Measurements from ENCODE around the gene RNASE8.

Gene RNASE8

GRCh38 chr14:21066882-21067502 is 9.4 kb downstream of the RNASE8 start:
- Histone ChIP-seq H2AFZ (ENCODE audit: low read depth, low read length) (no peak overlapping the region), H3K27me3 (ENCODE audit: insufficient read depth, low read length) (no peaks in the 10 kb centered on the region), H3K36me3 (ENCODE audit: insufficient read depth, low read length) (no peaks in the 10 kb centered on the region), H3K4me1 (ENCODE audit: insufficient read depth, low read length) (peaks cover 20% of the 10 kb centered on the region), H3K9me3 (ENCODE audit: low read length) (no peaks in the 10 kb centered on the region), H3K4me3 (ENCODE audit: low read length) (no peak overlapping the region)

- peak overlapping the region; percentile 20 for H2AFZ ChIP-seq (ENCODE audit: low read depth, low read length)
- no peaks in the 10 kb centered on the region for H3K27me3 ChIP-seq (ENCODE audit: insufficient read depth, low read length)
- H3K4me1 ChIP-seq (ENCODE audit: insufficient read depth, low read length), result peaks cover 19% of the 10 kb centered on the region
- H3K9me3 ChIP-seq (ENCODE audit: low read length), result no peaks in the 10 kb centered on the region
- peak overlapping the region; percentile 85 for H3K4me3 ChIP-seq (ENCODE audit: low read length)
- peaks cover 15% of the 10 kb centered on the region for H3K36me3 ChIP-seq (ENCODE audit: insufficient read depth, low read length)
Measured at GRCh38 chr14:21068521-21069387, 11.1 kb downstream of the RNASE8 start.

GRCh38 chr14:21069388-21070082 is 11.9 kb downstream of the RNASE8 start:
- H3K4me1 ChIP-seq (ENCODE audit: insufficient read depth, low read length), result peaks cover 17% of the 10 kb centered on the region
- no peaks in the 10 kb centered on the region for H3K27me3 ChIP-seq (ENCODE audit: insufficient read depth, low read length)
- peak overlapping the region; percentile 85 for H3K4me3 ChIP-seq (ENCODE audit: low read length)
- H2AFZ ChIP-seq (ENCODE audit: low read depth, low read length), result peak overlapping the region; percentile 20
- H3K9me3 ChIP-seq (ENCODE audit: low read length), result no peaks in the 10 kb centered on the region
- peaks cover 20% of the 10 kb centered on the region for H3K36me3 ChIP-seq (ENCODE audit: insufficient read depth, low read length)

GRCh38 chr14:21070083-21070609 is 12.5 kb downstream of the RNASE8 start, which contains the start of gene ARHGEF40:
TSS of gene ARHGEF40 (plus strand) at chr14:21070304. CDS start at chr14:21070397, 93 bp downstream.
- H3K9me3 ChIP-seq (ENCODE audit: low read length), result no peaks in the 10 kb centered on the region
- H2AFZ ChIP-seq (ENCODE audit: low read depth, low read length), result peak within 1 kb of the TSS; percentile 20
- H3K4me1 ChIP-seq (ENCODE audit: insufficient read depth, low read length), result peaks cover 17% of the 10 kb centered on the region
- H3K4me3 ChIP-seq (ENCODE audit: low read length), result peak within 1 kb of the TSS; percentile 85
- H3K36me3 ChIP-seq (ENCODE audit: insufficient read depth, low read length), result peaks cover 26% of the 10 kb centered on the region
- H3K27me3 ChIP-seq (ENCODE audit: insufficient read depth, low read length), result no peaks in the 10 kb centered on the region

GRCh38 chr14:21070610-21071224 is 13.1 kb downstream of the RNASE8 start:
- Histone ChIP-seq H3K27me3 (ENCODE audit: insufficient read depth, low read length) (no peaks in the 10 kb centered on the region), H3K36me3 (ENCODE audit: insufficient read depth, low read length) (peaks cover 32% of the 10 kb centered on the region), H2AFZ (ENCODE audit: low read depth, low read length) (no peak overlapping the region), H3K9me3 (ENCODE audit: low read length) (no peaks in the 10 kb centered on the region), H3K4me1 (ENCODE audit: insufficient read depth, low read length) (peaks cover 17% of the 10 kb centered on the region), H3K4me3 (ENCODE audit: low read length) (peak overlapping the region; percentile 85)

- H3K36me3 ChIP-seq (ENCODE audit: insufficient read depth, low read length), result peaks cover 39% of the 10 kb centered on the region
- H3K9me3 ChIP-seq (ENCODE audit: low read length), result no peaks in the 10 kb centered on the region
- H2AFZ ChIP-seq (ENCODE audit: low read depth, low read length), result no peak overlapping the region
- H3K27me3 ChIP-seq (ENCODE audit: insufficient read depth, low read length), result no peaks in the 10 kb centered on the region
- peak overlapping the region; percentile 85 for H3K4me3 ChIP-seq (ENCODE audit: low read length)
- H3K4me1 ChIP-seq (ENCODE audit: insufficient read depth, low read length), result peaks cover 17% of the 10 kb centered on the region
Measured at GRCh38 chr14:21071225-21072030, 13.8 kb downstream of the RNASE8 start.

GRCh38 chr14:21072031-21072473 is 14.4 kb downstream of the RNASE8 start:
- Histone ChIP-seq H3K27me3 (ENCODE audit: insufficient read depth, low read length) (no peaks in the 10 kb centered on the region), H3K4me1 (ENCODE audit: insufficient read depth, low read length) (peaks cover 17% of the 10 kb centered on the region), H3K36me3 (ENCODE audit: insufficient read depth, low read length) (peaks cover 43% of the 10 kb centered on the region), H2AFZ (ENCODE audit: low read depth, low read length) (no peak overlapping the region), H3K4me3 (ENCODE audit: low read length) (peak overlapping the region; percentile 85), H3K9me3 (ENCODE audit: low read length) (no peaks in the 10 kb centered on the region)

- Histone ChIP-seq H3K4me3 (ENCODE audit: low read length) (no peak overlapping the region), H3K4me1 (ENCODE audit: insufficient read depth, low read length) (peaks cover 17% of the 10 kb centered on the region), H3K36me3 (ENCODE audit: insufficient read depth, low read length) (peaks cover 50% of the 10 kb centered on the region), H2AFZ (ENCODE audit: low read depth, low read length) (no peak overlapping the region), H3K9me3 (ENCODE audit: low read length) (no peaks in the 10 kb centered on the region), H3K27me3 (ENCODE audit: insufficient read depth, low read length) (no peaks in the 10 kb centered on the region)
Measured at GRCh38 chr14:21072781-21073339, 15.2 kb downstream of the RNASE8 start.

- no peaks in the 10 kb centered on the region for H3K27me3 ChIP-seq (ENCODE audit: insufficient read depth, low read length)
- H3K9me3 ChIP-seq (ENCODE audit: low read length), result no peaks in the 10 kb centered on the region
- H3K4me1 ChIP-seq (ENCODE audit: insufficient read depth, low read length), result peaks cover 11% of the 10 kb centered on the region
- H3K4me3 ChIP-seq (ENCODE audit: low read length), result no peak overlapping the region
- no peak overlapping the region for H2AFZ ChIP-seq (ENCODE audit: low read depth, low read length)
- H3K36me3 ChIP-seq (ENCODE audit: insufficient read depth, low read length), result peaks cover 61% of the 10 kb centered on the region
Measured at GRCh38 chr14:21073921-21074320, 16.3 kb downstream of the RNASE8 start.

GRCh38 chr14:21074398-21075272 is 17.0 kb downstream of the RNASE8 start:
- Histone ChIP-seq H3K4me3 (ENCODE audit: low read length) (no peak overlapping the region), H2AFZ (ENCODE audit: low read depth, low read length) (no peak overlapping the region), H3K36me3 (ENCODE audit: insufficient read depth, low read length) (peaks cover 68% of the 10 kb centered on the region), H3K4me1 (ENCODE audit: insufficient read depth, low read length) (peaks cover 10% of the 10 kb centered on the region), H3K27me3 (ENCODE audit: insufficient read depth, low read length) (no peaks in the 10 kb centered on the region), H3K9me3 (ENCODE audit: low read length) (no peaks in the 10 kb centered on the region)
